ENCODE measurements around the gene NEDD4L. TPM values are rescaled to one million over a fixed set of nuclear protein-coding genes. Genes with fewer than 3 reads are reported as not detected.

The NEDD4L gene
- total and polyA plus RNA-seq, 2 experiments from 2014 or later = 36.2 to 72.3 TPM

- peaks cover 54% of the 10 kb centered on the region for H3K79me2 ChIP-seq (replicated peaks; ENCODE audit: insufficient read depth)
- ATAC-seq = peak; percentile 25
Measured at GRCh38 chr18:58045242-58046092, 1.4 kb downstream of the NEDD4L start.

More at GRCh38 chr18:58045242-58046092, 1.4 kb downstream of the NEDD4L start:
- DNase-seq (ENCODE audit: low spot score) = peak; percentile 78
- Mint-ChIP-seq H3K9me3 (no peaks in the 10 kb centered on the region), H3K27me3 (ENCODE audit: insufficient read depth, low read depth, poor library complexity) (peaks cover 19% of the 10 kb centered on the region), H3K27ac (peak overlapping the region; percentile 87), H3K36me3 (ENCODE audit: low read depth) (no peaks in the 10 kb centered on the region), H3K4me3 (peak overlapping the region; percentile 96), H3K4me1 (peaks cover 29% of the 10 kb centered on the region)
- Histone ChIP-seq H2AFZ (peak overlapping the region; percentile 25; the same call in 1 of the 2 replicates), H3K9me2 (ENCODE audit: insufficient read depth) (no peaks in the 10 kb centered on the region), H3K4me3 (peak overlapping the region; percentile 96), H3K27ac (ENCODE audit: low read depth) (peak overlapping the region; percentile 33), H3F3A (replicated peaks; ENCODE audit: low read depth) (0 out of 2 replicates have a peak, but pooled peaks cover 3% of the 10 kb centered on the region), H3K27me3 (ENCODE audit: insufficient read depth) (no peaks in the 10 kb centered on the region), H3K4me1 (ENCODE audit: insufficient read depth) (peaks cover 21% of the 10 kb centered on the region), H4K20me1 (replicated peaks; ENCODE audit: insufficient read depth) (peaks cover 18% of the 10 kb centered on the region), H3K4me2 (peak overlapping the region; percentile 84), H3K36me3 (ENCODE audit: insufficient read depth) (no peaks in the 10 kb centered on the region)
- TF ChIP-seq JUNB (IDR thresholded peaks at IDR 0.05; ENCODE audit: unreplicated experiment) (no peak), NANOG (IDR thresholded peaks at IDR 0.05; ENCODE audit: borderline replicate concordance) (no peak), CREB1 (CRISPR knock-in tag; IDR thresholded peaks at IDR 0.05; ENCODE audit: low read depth) (no peak), REST (IDR thresholded peaks at IDR 0.05; ENCODE audit: unreplicated experiment) (no peak), STAT1 (IDR thresholded peaks at IDR 0.05; ENCODE audit: unreplicated experiment) (no peak), ZNF114 (CRISPR knock-in tag; IDR thresholded peaks at IDR 0.05) (no peak), ZNF331 (CRISPR knock-in tag; IDR thresholded peaks at IDR 0.05; ENCODE audit: low read depth) (no peak), CTCF (conservative IDR thresholded peaks at IDR 0.05; ENCODE audit: low read depth in 2 of 2) (no peak), EZH2phosphoT487 (IDR thresholded peaks at IDR 0.05; ENCODE audit: unreplicated experiment) (no peak), POLR2AphosphoS5 (IDR thresholded peaks at IDR 0.05; ENCODE audit: low read depth) (no peak), EZH2 (IDR thresholded peaks at IDR 0.05; ENCODE audit: low read depth, unreplicated experiment) (no peak), ZNF462 (CRISPR knock-in tag; IDR thresholded peaks at IDR 0.05) (no peak), ETS1 (IDR thresholded peaks at IDR 0.05) (no peak)
